GM23248 (cell line): ENCODE data around the gene BRD4. TPM values are rescaled to one million over a fixed set of nuclear protein-coding genes. Genes with fewer than 3 reads are reported as not detected.

Experiments
- DNase-seq: peaks from one replicate; pipeline ENCODE4 v3.0.0-alpha.2; 2015
- H2AFZ ChIP-seq: fragments of 200-600 bp; sonication (generic); 2 replicates; pipeline ENCODE4 v1.6.1; 2016; ENCODE audit warnings: antibody characterized with exemption
- H3F3A ChIP-seq: fragments of 200-600 bp; sonication (generic); 2 replicates; pipeline ENCODE4 v1.6.1; 2016; ENCODE audit warnings: mild to moderate bottlenecking, antibody characterized with exemption, mixed run types; ENCODE audit not compliant: insufficient read depth
- H3K27ac ChIP-seq: fragments of 200-600 bp; sonication (generic); 2 replicates; pipeline ENCODE4 v1.5.1; 2016; ENCODE audit warnings: mild to moderate bottlenecking
- H3K27me3 ChIP-seq: fragments of 200-600 bp; sonication (generic); replicated peaks from 2 replicates; pipeline ENCODE4 v1.6.1; 2016; ENCODE audit warnings: mild to moderate bottlenecking; ENCODE audit not compliant: insufficient read depth
- H3K36me3 ChIP-seq: fragments of 200-600 bp; sonication (generic); 2 replicates; pipeline ENCODE4 v1.6.1; 2016; ENCODE audit warnings: low read depth, mild to moderate bottlenecking
- H3K4me1 ChIP-seq: fragments of 200-600 bp; sonication (generic); 2 replicates; pipeline ENCODE4 v1.6.1; 2016; ENCODE audit warnings: mild to moderate bottlenecking; ENCODE audit not compliant: insufficient read depth
- H3K4me2 ChIP-seq: fragments of 200-600 bp; sonication (generic); one replicate; pipeline ENCODE4 v1.6.1; 2016; ENCODE audit warnings: mild to moderate bottlenecking; ENCODE audit not compliant: unreplicated experiment
- H3K4me3 ChIP-seq: fragments of 200-600 bp; sonication (generic); 2 replicates; pipeline ENCODE4 v1.5.1; 2016; ENCODE audit warnings: mild to moderate bottlenecking
- H3K79me2 ChIP-seq: fragments of 200-600 bp; sonication (generic); 2 replicates; pipeline ENCODE4 v1.6.1; 2016; ENCODE audit warnings: mild to moderate bottlenecking; ENCODE audit not compliant: insufficient read depth
- H3K9ac ChIP-seq: fragments of 200-600 bp; sonication (generic); 2 replicates; pipeline ENCODE4 v1.6.1; 2016; ENCODE audit warnings: mild to moderate bottlenecking
- H3K9me2 ChIP-seq: fragments of 200-600 bp; sonication (generic); 2 replicates; pipeline ENCODE4 v1.6.1; 2016; ENCODE audit warnings: mixed run types, mild to moderate bottlenecking, moderate library complexity; ENCODE audit not compliant: insufficient read depth
- H3K9me3 ChIP-seq: fragments of 200-600 bp; sonication (generic); one replicate; pipeline ENCODE4 v1.6.1; 2017; ENCODE audit warnings: low read depth
- H4K20me1 ChIP-seq: fragments of 200-600 bp; sonication (generic); 2 replicates; pipeline ENCODE4 v1.6.0; 2016; ENCODE audit not compliant: insufficient read depth
- EZH2 ChIP-seq: fragments of 200-600 bp; sonication (generic); IDR thresholded peaks from 2 replicates; pipeline ENCODE4 v1.6.1; 2018; ENCODE audit warnings: antibody characterized with exemption, mild to moderate bottlenecking; ENCODE audit not compliant: insufficient read depth, poor library complexity, severe bottlenecking
- EZH2phosphoT487 ChIP-seq: fragments of 200-600 bp; sonication (generic); IDR thresholded peaks from 2 replicates; pipeline ENCODE4 v1.6.1; 2018; ENCODE audit warnings: antibody characterized with exemption, moderate library complexity, mild to moderate bottlenecking, low read depth; ENCODE audit not compliant: insufficient read depth
- WGBS, 2 experiments: methylation state at CpG; one replicate each; pipeline ENCODE4 v1.1.6; 2015 to 2017; ENCODE audit warnings: low lambda C conversion rate in 2 of 2, low coverage in 1 of 2; ENCODE audit errors: missing lambda C conversion rate in 2 of 2; 5-methylcytosine and 5-hydroxymethylcytosine counted together
- in situ Hi-C: fragments of 300-500 bp; cut with MboI; formaldehyde crosslinking; loops from 2 replicates; pipeline ENCODE4 v1.15.0; 2020
- polyA plus RNA-seq: library from polyadenylated mRNA; unstranded; fragments of >200 nt; fragmentation: Nextera tagmentation; extraction: Ambion mirVana; gene quantifications from 2 replicates; pipeline ENCODE4 v1.2.1, GENCODE V29; 2016
- total RNA-seq: library from RNA; depleted of rRNA; stranded (reverse); fragments of >200 nt; shearing (Covaris generic); gene quantifications from 2 replicates; pipeline ENCODE4 v1.2.3, GENCODE V29; 2014

BRD4 gene
- total and polyA plus RNA-seq, 2 experiments from 2014 or later: 9.0 to 18.6 TPM

DNA sequence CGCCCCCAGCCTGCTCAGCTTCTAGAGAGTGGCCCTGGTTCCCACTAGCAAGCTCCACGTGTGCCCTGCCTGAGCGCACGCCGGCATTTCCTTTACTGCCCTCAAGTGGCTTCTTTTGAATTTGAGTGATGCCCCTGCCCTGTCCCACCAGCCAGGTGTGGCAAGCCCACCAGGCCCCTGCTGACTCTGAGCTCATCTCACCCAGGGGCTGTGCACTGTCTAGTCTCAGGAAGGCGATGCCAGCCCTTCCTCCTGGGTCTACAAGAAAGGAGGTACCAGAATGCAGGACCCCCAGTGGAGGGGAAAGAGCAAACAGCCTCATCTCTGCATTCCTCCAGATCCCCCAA lies 82.8 kb downstream of the BRD4 start:
- Histone ChIP-seq H3K27ac (peak overlapping the region; percentile 100), H3K9ac (peak overlapping the region; percentile 95), H3K9me2 (no peaks in the 10 kb centered on the region), H3K36me3 (peaks cover 17% of the 10 kb centered on the region; the same call in 1 of the 2 replicates), H3K4me3 (peak overlapping the region; percentile 42), H3K79me2 (peaks cover 67% of the 10 kb centered on the region), H3K4me2 (peak overlapping the region; percentile 84), H3F3A (peaks cover 44% of the 10 kb centered on the region), H3K4me1 (peaks cover 41% of the 10 kb centered on the region), H3K27me3 (no peaks in the 10 kb centered on the region), H4K20me1 (no peaks in the 10 kb centered on the region), H3K9me3 (no peaks in the 10 kb centered on the region), H2AFZ (no peak overlapping the region)
- no peak for DNase-seq
- 28 to 31% methylated on average over 6 of the region's 6 CpGs for WGBS, 2 experiments
- TF ChIP-seq EZH2phosphoT487: no peak
- no peak for TF ChIP-seq EZH2
- in situ Hi-C loops: no loop called here

DNA sequence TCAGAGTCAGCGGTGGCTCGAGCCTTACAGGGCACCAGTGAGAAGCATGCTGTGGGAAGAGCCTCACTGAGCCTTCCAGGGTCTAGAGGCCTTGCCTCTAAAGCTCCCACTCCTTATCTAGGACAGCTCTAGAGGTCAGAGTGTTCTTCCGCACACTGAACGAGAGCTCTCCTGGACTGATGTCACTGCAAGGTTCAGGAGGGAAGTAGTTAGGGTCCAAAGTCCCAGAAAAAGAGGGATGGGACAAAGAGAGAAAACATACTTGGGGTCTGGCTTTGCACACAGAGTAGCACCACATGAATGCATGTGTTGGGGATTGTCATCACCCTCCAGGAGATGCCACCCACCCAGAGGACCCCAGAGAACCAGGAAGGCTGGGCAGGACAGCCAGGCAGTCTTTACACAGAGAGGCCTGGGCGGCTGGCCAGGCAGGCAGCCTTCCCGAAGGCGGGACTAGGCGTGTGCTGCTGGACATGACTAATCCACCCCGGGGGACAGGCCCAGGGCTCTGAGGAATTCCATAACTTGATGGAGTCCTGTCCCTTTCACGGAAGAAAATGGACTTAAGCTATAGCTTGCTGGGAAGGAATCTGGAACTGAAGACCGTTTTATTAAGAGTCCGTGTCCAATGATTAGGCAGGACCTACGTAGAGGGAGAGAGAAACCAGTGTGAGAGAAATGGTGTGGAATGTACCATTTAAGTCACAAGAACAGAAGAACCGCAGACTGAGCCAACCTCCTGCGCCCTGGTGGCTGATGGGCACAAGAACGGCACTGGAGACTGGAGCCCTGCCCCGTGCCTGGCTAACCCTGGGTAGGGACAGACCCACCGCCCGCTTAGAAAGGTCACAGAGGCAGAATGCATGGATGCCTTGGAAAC lies 83.5 kb downstream of the BRD4 start:
- in situ Hi-C loops: no loop called here
- peaks cover 14% of the 10 kb centered on the region; the same call in 1 of the 2 replicates for H3K36me3 ChIP-seq
- H3K79me2 ChIP-seq: peaks cover 64% of the 10 kb centered on the region
- DNase-seq: peak; percentile 98
- H4K20me1 ChIP-seq: no peaks in the 10 kb centered on the region
- H3K27me3 ChIP-seq: no peaks in the 10 kb centered on the region
- 13 to 15% methylated on average over 19 of the region's 19 CpGs for WGBS, 2 experiments
- no peaks in the 10 kb centered on the region for H3K9me2 ChIP-seq
- peak overlapping the region; percentile 100 for H3K27ac ChIP-seq
- no peak overlapping the region for H2AFZ ChIP-seq
- H3K4me1 ChIP-seq: peaks cover 41% of the 10 kb centered on the region
- H3K4me2 ChIP-seq: peak overlapping the region; percentile 84
- H3K9me3 ChIP-seq: no peaks in the 10 kb centered on the region
- peak overlapping the region; percentile 95 for H3K9ac ChIP-seq
- peaks cover 44% of the 10 kb centered on the region for H3F3A ChIP-seq
- peak overlapping the region; percentile 42 for H3K4me3 ChIP-seq
- TF ChIP-seq EZH2: no peak
- TF ChIP-seq EZH2phosphoT487: no peak

DNA sequence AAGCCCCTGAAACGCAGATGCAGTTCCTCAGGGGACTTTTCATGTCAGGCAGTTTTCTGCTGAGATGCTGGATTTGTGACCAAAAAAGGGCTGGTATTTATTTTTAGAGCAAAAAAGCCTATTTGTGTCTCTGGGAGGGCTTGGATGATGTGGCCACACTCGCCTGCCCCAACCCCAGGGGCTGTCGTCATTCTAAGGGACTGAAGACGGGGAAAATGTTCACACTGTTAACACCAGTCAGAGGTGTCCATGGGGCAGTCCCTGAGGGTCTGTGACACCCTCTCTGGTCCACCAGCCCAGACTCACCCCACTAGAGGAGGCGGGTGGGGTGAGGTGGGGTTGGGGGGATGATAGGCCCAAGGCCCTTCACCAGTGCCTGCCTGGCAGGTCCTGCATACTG lies 84.2 kb downstream of the BRD4 start:
- no peaks in the 10 kb centered on the region for H3K9me2 ChIP-seq
- H3K4me1 ChIP-seq: peaks cover 41% of the 10 kb centered on the region
- no peaks in the 10 kb centered on the region for H4K20me1 ChIP-seq
- H2AFZ ChIP-seq: no peak overlapping the region
- H3K27me3 ChIP-seq: no peaks in the 10 kb centered on the region
- peak overlapping the region; percentile 100 for H3K27ac ChIP-seq
- 84 to 86% methylated on average over 5 of the region's 5 CpGs for WGBS, 2 experiments
- H3K9me3 ChIP-seq: no peaks in the 10 kb centered on the region
- TF ChIP-seq EZH2 (no peak), EZH2phosphoT487 (no peak)
- in situ Hi-C loops: no loop called here
- H3K79me2 ChIP-seq: peaks cover 62% of the 10 kb centered on the region
- H3K9ac ChIP-seq: peak overlapping the region; percentile 95
- H3F3A ChIP-seq: peaks cover 43% of the 10 kb centered on the region
- H3K4me2 ChIP-seq: no peak overlapping the region
- no peak for DNase-seq
- peaks cover 12% of the 10 kb centered on the region; the same call in 1 of the 2 replicates for H3K36me3 ChIP-seq
- H3K4me3 ChIP-seq: no peak overlapping the region

DNA sequence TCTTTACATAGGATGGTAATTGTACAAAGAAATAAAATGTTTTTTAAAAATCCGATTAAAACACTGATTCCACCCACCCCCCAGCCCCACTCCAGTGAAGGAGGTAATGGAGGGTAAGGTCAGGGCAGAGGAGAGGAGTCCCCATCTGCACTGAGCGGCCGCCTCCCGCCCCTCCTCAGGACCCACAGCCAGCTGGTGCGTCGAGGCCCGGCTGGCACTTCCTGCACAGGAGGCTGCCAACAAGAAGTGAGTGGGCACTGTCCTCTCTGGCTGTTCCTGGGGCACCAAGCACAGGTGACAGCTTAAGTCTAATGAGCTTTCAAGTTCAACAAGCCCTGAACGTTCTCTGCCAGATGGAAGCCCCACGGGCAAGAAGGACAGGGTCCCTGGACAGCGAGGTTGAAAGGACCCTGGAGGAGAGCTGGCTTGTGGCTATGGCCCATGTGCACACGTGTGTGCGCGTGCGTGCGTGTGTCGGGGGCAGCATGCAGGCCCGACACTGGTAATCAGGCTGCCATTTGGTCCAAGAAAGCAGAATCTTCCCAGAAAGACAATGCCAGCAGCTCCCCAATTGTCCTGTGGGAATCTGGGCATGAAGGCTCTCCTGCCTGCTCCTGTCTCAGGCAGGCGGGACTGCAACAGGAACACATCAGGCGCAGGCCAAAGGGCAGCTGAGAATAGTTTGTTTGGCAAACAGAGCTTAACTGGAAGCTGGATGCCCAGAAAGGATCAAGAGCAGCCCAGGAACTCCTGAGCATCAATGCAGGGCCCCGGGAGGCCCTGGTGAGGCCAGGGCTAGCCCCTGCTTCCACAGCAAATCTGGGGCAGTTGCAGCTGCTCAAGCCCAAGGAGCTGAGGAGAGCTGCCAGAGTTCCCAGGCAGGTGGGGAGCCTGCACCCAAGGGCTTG lies 85.0 kb downstream of the BRD4 start:
- Histone ChIP-seq H3K9ac (peak overlapping the region; percentile 95), H3K9me2 (no peaks in the 10 kb centered on the region), H4K20me1 (no peaks in the 10 kb centered on the region), H3K36me3 (peaks cover 9% of the 10 kb centered on the region; the same call in 1 of the 2 replicates), H3K4me1 (peaks cover 38% of the 10 kb centered on the region), H3K4me3 (no peak overlapping the region), H3K27ac (peak overlapping the region; percentile 100), H2AFZ (no peak overlapping the region), H3F3A (peaks cover 36% of the 10 kb centered on the region), H3K9me3 (no peaks in the 10 kb centered on the region), H3K4me2 (no peak overlapping the region), H3K27me3 (no peaks in the 10 kb centered on the region), H3K79me2 (peaks cover 57% of the 10 kb centered on the region)
- no peak for DNase-seq
- TF ChIP-seq EZH2 (no peak), EZH2phosphoT487 (no peak)
- in situ Hi-C loops: no loop called here
- WGBS, 2 experiments: 89 to 92% methylated on average over 20 of the region's 20 CpGs
